Retinal pigment epithelial cell (primary cell): ENCODE results near the gene KCNK2.

ENCODE experiments used
- DNase-seq: peaks from one replicate; pipeline ENCODE4 v3.0.0-alpha.2; 2010; ENCODE audit warnings: low read depth
- H3K4me3 ChIP-seq: 2 replicates; pipeline ENCODE4 v1.5.1; 2011; ENCODE audit warnings: mild to moderate bottlenecking, low read length, control low read depth, moderate library complexity
- TF ChIP-seq, protein P1 (sequence below): conservative IDR thresholded peaks from 2 replicates; pipeline ENCODE4 v1.5.1; 2011; ENCODE audit warnings: low read depth, low read length, control low read depth, inconsistent platforms

Gene KCNK2

DNA sequence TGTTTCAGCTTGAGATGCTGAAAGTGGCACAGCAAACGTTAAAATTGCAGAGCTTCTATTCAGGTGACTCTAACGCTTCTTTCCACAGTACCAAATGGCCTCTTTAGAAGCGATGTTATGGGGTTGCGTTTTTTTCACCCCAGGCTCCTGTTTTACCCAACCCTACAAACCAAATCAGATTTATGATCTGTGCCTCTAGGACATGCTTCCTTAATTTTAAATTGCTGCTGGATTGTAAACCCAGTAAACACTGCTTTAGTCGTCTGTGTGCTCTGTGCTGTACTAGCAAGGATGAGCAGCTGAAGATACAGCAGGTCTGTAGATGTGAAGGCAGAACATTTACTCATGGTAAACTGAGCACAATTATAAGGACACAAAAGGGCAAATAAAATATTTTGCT, 13.0 kb downstream of the KCNK2 start:
- TF ChIP-seq, protein P1, sequence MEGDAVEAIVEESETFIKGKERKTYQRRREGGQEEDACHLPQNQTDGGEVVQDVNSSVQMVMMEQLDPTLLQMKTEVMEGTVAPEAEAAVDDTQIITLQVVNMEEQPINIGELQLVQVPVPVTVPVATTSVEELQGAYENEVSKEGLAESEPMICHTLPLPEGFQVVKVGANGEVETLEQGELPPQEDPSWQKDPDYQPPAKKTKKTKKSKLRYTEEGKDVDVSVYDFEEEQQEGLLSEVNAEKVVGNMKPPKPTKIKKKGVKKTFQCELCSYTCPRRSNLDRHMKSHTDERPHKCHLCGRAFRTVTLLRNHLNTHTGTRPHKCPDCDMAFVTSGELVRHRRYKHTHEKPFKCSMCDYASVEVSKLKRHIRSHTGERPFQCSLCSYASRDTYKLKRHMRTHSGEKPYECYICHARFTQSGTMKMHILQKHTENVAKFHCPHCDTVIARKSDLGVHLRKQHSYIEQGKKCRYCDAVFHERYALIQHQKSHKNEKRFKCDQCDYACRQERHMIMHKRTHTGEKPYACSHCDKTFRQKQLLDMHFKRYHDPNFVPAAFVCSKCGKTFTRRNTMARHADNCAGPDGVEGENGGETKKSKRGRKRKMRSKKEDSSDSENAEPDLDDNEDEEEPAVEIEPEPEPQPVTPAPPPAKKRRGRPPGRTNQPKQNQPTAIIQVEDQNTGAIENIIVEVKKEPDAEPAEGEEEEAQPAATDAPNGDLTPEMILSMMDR: no peak
- DNase-seq: no peak
- no peak overlapping the region for H3K4me3 ChIP-seq

GRCh38 chr1:215101511-215101910, 19.0 kb downstream of the KCNK2 start:
- no peak for DNase-seq
- no peak overlapping the region for H3K4me3 ChIP-seq
- TF ChIP-seq, protein P1: no peak

DNA sequence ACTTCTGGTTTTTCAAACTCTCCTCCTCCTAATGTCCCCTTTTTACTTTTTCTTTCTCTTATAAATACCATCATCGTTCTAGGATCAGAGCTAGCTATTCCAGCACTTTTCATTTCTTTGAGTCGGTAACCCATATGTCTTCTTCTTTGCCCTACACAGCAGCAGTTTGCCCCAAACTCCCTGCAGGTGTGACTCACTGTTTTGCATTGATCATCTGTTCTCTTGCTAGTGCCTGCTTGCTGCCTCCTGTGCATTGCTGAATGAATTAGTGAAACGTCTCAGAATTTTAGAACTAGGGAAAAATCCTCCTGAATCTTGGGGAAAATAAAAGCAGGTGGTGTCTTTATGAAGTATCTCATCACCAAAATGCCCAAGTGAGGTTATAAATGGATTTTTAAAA, 21.7 kb downstream of the KCNK2 start:
- H3K4me3 ChIP-seq: no peak overlapping the region
- TF ChIP-seq, protein P1: no peak
- no peak for DNase-seq

DNA sequence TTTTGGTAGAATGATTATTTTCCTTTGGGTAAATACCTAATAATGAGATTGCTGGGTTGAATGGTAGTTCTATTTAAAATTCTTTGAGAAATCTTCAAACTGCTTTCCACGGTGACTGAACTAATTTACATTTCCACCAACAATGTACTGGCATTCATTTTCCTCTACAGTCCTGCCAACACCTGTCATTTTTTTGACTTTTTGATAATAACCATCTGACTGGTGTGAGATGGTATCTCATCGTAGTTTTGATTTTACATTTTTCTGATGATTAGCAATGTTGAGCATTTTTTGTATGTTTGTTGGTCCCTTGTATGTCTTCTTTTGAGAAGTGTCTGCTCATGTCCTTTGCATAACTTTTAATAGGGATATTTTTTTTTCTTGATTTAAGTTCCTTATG, 23.5 kb downstream of the KCNK2 start:
- TF ChIP-seq, protein P1: no peak
- no peak for DNase-seq
- no peak overlapping the region for H3K4me3 ChIP-seq

GRCh38 chr1:215109171-215109570, 26.6 kb downstream of the KCNK2 start:
- DNase-seq: no peak
- no peak overlapping the region for H3K4me3 ChIP-seq
- TF ChIP-seq, protein P1: no peak

- TF ChIP-seq, protein P1: no peak
- H3K4me3 ChIP-seq: no peak overlapping the region
- DNase-seq: peak; percentile 10
Measured at GRCh38 chr1:215111916-215112315, 29.4 kb downstream of the KCNK2 start.

- TF ChIP-seq, protein P1: no peak
- H3K4me3 ChIP-seq: no peak overlapping the region
- peak; percentile 18 for DNase-seq
Measured at GRCh38 chr1:215113776-215114153, 31.2 kb downstream of the KCNK2 start.
